ENCODE measurements around the gene ARMC10.

Gene ARMC10

DNA sequence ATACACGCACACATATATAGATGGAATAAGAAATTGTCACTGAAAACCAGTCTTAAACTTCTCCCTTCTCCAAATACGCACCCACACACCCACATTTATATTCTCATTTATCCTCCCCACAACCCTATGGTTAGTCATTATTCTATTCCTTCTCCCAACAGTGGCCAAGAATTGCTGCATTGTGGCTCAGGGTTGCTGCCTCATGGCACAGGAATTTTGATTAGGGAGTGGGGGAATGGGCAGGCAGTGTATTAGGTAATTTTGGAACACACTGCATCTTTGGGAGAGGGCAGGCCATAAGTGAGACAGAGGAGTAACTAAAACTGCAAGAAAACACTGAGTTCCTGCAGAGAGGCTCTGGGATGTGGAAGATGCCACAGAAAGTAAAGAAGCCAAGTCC, 38.2 kb downstream of the ARMC10 start:
- no peak overlapping the region for H3K27ac ChIP-seq
- H4K20me1 ChIP-seq (ENCODE audit: insufficient read depth) = no peaks in the 10 kb centered on the region
- peaks cover 16% of the 10 kb centered on the region for H3K4me1 ChIP-seq (ENCODE audit: low read depth, poor library complexity, severe bottlenecking)
- no peak overlapping the region for H3K4me2 ChIP-seq
- TF ChIP-seq, protein P1, sequence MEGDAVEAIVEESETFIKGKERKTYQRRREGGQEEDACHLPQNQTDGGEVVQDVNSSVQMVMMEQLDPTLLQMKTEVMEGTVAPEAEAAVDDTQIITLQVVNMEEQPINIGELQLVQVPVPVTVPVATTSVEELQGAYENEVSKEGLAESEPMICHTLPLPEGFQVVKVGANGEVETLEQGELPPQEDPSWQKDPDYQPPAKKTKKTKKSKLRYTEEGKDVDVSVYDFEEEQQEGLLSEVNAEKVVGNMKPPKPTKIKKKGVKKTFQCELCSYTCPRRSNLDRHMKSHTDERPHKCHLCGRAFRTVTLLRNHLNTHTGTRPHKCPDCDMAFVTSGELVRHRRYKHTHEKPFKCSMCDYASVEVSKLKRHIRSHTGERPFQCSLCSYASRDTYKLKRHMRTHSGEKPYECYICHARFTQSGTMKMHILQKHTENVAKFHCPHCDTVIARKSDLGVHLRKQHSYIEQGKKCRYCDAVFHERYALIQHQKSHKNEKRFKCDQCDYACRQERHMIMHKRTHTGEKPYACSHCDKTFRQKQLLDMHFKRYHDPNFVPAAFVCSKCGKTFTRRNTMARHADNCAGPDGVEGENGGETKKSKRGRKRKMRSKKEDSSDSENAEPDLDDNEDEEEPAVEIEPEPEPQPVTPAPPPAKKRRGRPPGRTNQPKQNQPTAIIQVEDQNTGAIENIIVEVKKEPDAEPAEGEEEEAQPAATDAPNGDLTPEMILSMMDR (conservative IDR thresholded peaks at IDR 0.05; ENCODE audit: low read depth, low read length) = no peak
- no peaks in the 10 kb centered on the region for H3K27me3 ChIP-seq (ENCODE audit: insufficient read depth, low read depth)
- no peak overlapping the region for H3K4me3 ChIP-seq (IDR thresholded peaks at IDR 0.05; ENCODE audit: insufficient read depth, low read depth, low read length)
- no peak overlapping the region for H2AFZ ChIP-seq (ENCODE audit: low read depth)
- no peak overlapping the region for H3K9ac ChIP-seq
- no peaks in the 10 kb centered on the region for H3K79me2 ChIP-seq (ENCODE audit: insufficient read depth, low read depth)
- H3K36me3 ChIP-seq (ENCODE audit: insufficient read depth) = no peaks in the 10 kb centered on the region

DNA sequence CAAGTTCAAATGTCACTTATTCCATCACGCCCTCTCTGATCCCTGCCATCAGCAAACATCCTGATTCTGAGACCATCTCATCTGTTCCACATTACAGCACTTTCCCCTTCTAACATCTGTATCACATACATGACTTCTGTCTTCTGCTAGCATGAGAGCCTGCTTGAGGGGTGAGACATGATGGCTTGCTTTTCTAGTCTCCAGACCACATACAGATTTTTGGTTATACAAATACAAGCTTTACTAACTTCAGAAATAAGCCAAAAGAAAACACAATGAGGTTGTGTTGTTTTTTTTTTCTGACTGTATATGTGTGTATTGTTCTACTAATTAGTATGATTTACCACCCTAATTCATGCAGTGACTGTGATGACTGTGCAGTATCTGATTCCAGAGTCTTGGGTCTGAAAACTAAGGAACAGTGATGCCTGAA, 39.7 kb downstream of the ARMC10 start:
- Histone ChIP-seq H3K27ac (no peak overlapping the region), H4K20me1 (ENCODE audit: insufficient read depth) (no peaks in the 10 kb centered on the region), H3K4me2 (no peak overlapping the region), H3K27me3 (ENCODE audit: insufficient read depth, low read depth) (no peaks in the 10 kb centered on the region), H3K36me3 (ENCODE audit: insufficient read depth) (no peaks in the 10 kb centered on the region), H3K4me1 (ENCODE audit: low read depth, poor library complexity, severe bottlenecking) (peaks cover 5% of the 10 kb centered on the region), H3K79me2 (ENCODE audit: insufficient read depth, low read depth) (no peaks in the 10 kb centered on the region), H3K9ac (no peak overlapping the region), H2AFZ (ENCODE audit: low read depth) (no peak overlapping the region), H3K4me3 (IDR thresholded peaks at IDR 0.05; ENCODE audit: insufficient read depth, low read depth, low read length) (no peak overlapping the region)
- TF ChIP-seq, protein P1 (conservative IDR thresholded peaks at IDR 0.05; ENCODE audit: low read depth, low read length) = no peak

DNA sequence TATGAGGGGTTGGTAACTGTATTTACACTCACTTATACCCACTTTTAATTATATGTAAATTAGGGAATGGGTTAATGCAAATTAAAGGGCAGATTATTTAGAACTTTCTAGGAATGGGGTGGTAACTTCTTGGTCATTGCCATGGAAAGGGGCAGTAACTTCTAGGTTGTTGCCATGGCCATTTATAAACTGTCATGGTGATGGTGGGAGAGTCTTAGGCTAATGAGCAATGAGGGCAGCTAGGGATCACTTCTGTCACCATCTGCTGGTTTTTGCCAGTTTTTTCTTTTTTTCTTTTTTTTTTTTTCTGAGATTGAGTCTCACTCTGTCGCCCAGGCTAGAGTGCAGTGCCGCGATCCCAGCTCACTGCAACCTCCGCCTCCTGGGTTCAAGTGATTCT, 40.8 kb downstream of the ARMC10 start:
- Histone ChIP-seq H2AFZ (ENCODE audit: low read depth) (no peak overlapping the region), H3K9ac (no peak overlapping the region), H3K27me3 (ENCODE audit: insufficient read depth, low read depth) (no peaks in the 10 kb centered on the region), H3K4me1 (ENCODE audit: low read depth, poor library complexity, severe bottlenecking) (peaks cover 4% of the 10 kb centered on the region), H3K4me3 (IDR thresholded peaks at IDR 0.05; ENCODE audit: insufficient read depth, low read depth, low read length) (no peak overlapping the region), H4K20me1 (ENCODE audit: insufficient read depth) (no peaks in the 10 kb centered on the region), H3K4me2 (no peak overlapping the region), H3K36me3 (ENCODE audit: insufficient read depth) (no peaks in the 10 kb centered on the region), H3K79me2 (ENCODE audit: insufficient read depth, low read depth) (no peaks in the 10 kb centered on the region), H3K27ac (no peak overlapping the region)
- TF ChIP-seq, protein P1 (conservative IDR thresholded peaks at IDR 0.05; ENCODE audit: low read depth, low read length) = no peak

DNA sequence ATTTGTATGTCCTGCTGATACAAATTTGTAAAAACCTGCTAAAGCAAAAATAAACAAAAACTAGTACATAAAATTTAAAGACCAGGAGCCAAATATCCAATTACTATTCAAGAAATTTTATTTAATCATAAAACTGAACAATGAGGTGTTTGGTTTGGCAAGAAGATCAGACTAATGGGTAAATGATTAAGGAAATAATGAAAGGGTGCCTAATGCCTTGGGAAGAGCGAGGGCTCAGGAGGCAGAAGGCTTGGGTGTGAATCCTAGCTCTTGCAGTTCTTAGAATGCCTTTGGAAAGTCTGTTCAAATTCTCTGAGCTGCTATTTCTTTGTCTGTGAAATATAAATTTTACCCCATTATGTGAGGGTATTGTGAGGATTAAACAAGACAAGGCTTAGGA, 41.6 kb downstream of the ARMC10 start:
- no peak overlapping the region for H3K9ac ChIP-seq
- H3K4me3 ChIP-seq (IDR thresholded peaks at IDR 0.05; ENCODE audit: insufficient read depth, low read depth, low read length) = no peak overlapping the region
- peaks cover 4% of the 10 kb centered on the region for H3K4me1 ChIP-seq (ENCODE audit: low read depth, poor library complexity, severe bottlenecking)
- no peaks in the 10 kb centered on the region for H3K79me2 ChIP-seq (ENCODE audit: insufficient read depth, low read depth)
- no peak overlapping the region for H3K4me2 ChIP-seq
- no peak overlapping the region for H3K27ac ChIP-seq
- no peak overlapping the region for H2AFZ ChIP-seq (ENCODE audit: low read depth)
- H3K27me3 ChIP-seq (ENCODE audit: insufficient read depth, low read depth) = no peaks in the 10 kb centered on the region
- TF ChIP-seq, protein P1 (conservative IDR thresholded peaks at IDR 0.05; ENCODE audit: low read depth, low read length) = no peak
- H4K20me1 ChIP-seq (ENCODE audit: insufficient read depth) = no peaks in the 10 kb centered on the region
- H3K36me3 ChIP-seq (ENCODE audit: insufficient read depth) = no peaks in the 10 kb centered on the region
